ENCODE results near the gene STAT6. TPM values are rescaled to one million over a fixed set of nuclear protein-coding genes. Genes with fewer than 3 reads are reported as not detected.

The STAT6 gene
- total RNA-seq, 2 donors from 2014 or later = 124 to 237 TPM

DNA sequence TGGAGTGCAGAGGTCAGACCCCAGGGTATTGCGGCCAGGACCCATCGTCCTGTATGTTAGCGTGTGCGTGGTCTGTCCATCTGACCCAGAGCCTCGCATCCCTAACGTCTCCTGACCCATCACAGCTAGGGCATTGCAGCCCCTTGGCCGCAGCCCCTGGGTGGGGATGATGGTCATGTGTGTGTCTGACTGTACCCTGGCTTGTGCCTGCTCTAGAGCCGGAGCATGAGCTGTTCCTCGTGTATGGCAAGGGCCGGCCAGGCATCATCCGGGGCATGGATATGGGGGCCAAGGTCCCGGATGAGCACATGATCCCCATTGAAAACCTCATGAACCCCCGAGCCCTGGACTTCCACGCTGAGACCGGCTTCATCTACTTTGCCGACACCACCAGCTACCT is 47.0 kb upstream of the STAT6 start:
- H3K4me1 ChIP-seq (replicated peaks) = no peaks in the 10 kb centered on the region
- peaks cover 7 to 31% of the 10 kb centered on the region in 2 donors for H3K36me3 ChIP-seq
- H3K27ac ChIP-seq = no peak overlapping the region

DNA sequence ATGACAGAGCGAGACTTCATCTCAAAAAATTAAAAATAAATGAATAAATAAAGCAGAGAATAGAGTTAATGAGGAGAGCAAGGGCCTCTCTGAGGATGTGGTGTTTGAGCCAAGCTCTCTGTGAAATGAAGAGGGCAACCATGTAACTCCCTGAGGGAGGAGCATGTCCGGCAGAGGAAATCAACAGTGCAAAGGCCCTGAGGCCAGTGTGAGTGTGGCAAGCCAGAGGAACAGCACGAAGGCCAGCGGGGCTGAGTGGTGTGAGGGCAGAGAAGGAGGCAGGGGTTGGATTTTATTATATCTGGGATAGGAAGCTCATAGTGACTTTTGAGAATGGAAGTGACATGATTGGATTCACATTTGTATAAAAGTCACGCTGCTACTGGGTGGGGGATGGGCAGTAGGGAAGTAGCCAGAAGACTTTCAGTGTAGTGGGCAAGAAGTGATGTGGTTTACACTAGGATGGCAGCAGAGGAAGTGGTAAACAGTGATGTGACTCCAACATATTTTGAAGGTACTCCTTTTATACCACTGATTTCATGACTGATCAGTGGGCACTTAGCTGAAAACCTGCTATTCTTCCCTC is 46.5 kb upstream of the STAT6 start:
- no peaks in the 10 kb centered on the region for H3K27me3 ChIP-seq (replicated peaks; ENCODE audit: insufficient read depth)
- H3K36me3 ChIP-seq = peaks cover 7 to 27% of the 10 kb centered on the region in 2 donors
- 88% methylated on average over 5 of the region's 5 CpGs for WGBS
- intact Hi-C loops (cut with DNase I) = no loop called here
- H3K9me3 ChIP-seq = no peaks in the 10 kb centered on the region
- DNase-seq (ENCODE audit: low spot score) = no peak
- TF ChIP-seq POLR2AphosphoS5 (IDR thresholded peaks at IDR 0.05) (no peak), POLR2A (IDR thresholded peaks at IDR 0.05) (no peak)
- TF ChIP-seq, protein P1, sequence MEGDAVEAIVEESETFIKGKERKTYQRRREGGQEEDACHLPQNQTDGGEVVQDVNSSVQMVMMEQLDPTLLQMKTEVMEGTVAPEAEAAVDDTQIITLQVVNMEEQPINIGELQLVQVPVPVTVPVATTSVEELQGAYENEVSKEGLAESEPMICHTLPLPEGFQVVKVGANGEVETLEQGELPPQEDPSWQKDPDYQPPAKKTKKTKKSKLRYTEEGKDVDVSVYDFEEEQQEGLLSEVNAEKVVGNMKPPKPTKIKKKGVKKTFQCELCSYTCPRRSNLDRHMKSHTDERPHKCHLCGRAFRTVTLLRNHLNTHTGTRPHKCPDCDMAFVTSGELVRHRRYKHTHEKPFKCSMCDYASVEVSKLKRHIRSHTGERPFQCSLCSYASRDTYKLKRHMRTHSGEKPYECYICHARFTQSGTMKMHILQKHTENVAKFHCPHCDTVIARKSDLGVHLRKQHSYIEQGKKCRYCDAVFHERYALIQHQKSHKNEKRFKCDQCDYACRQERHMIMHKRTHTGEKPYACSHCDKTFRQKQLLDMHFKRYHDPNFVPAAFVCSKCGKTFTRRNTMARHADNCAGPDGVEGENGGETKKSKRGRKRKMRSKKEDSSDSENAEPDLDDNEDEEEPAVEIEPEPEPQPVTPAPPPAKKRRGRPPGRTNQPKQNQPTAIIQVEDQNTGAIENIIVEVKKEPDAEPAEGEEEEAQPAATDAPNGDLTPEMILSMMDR (IDR thresholded peaks at IDR 0.05) = no peak
- H3K4me1 ChIP-seq (replicated peaks) = no peaks in the 10 kb centered on the region
- H3K4me3 ChIP-seq = no peak overlapping the region
- no peak overlapping the region for H3K27ac ChIP-seq

More for the DNA sequence above, 47.0 kb upstream of the STAT6 start:
- no peak overlapping the region for H3K4me3 ChIP-seq
- TF ChIP-seq POLR2AphosphoS5 (IDR thresholded peaks at IDR 0.05) (no peak), POLR2A (IDR thresholded peaks at IDR 0.05) (no peak)
- TF ChIP-seq, protein P1 (IDR thresholded peaks at IDR 0.05) = no peak
- no peak for DNase-seq (ENCODE audit: low spot score)
- 88% methylated on average over 14 of the region's 16 CpGs for WGBS
- H3K27me3 ChIP-seq (replicated peaks; ENCODE audit: insufficient read depth) = no peaks in the 10 kb centered on the region
- intact Hi-C loops (cut with DNase I) = no loop called here
- no peaks in the 10 kb centered on the region for H3K9me3 ChIP-seq

DNA sequence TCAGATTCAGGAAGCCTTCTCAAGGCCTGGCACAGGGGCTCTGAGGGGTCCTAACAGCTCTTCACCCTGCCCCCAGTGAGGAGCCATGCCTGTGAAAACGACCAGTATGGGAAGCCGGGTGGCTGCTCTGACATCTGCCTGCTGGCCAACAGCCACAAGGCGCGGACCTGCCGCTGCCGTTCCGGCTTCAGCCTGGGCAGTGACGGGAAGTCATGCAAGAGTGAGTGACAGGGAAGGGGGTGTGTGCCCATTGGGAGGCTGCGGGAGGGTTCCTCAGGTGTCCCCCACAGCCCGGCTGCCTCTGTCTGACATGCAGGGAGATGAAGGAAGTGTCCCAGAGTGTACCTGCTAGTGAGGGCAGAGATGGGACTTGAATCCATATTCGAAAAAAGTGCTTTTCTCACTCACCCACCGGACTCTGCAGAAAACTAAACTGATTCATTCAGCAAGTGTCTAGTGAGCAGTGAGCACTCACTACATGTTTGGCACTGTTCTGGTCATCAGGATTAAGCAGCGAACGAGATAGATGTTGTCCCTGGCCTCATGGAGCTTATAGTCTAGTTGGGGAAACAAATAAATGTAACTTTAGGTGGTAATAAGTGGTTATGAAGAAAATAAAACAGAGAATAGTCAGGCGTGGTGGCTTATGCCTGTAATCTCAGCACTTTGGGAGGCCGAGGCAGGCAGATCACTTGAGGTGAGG is 45.7 kb upstream of the STAT6 start:
- Histone ChIP-seq H3K9me3 (no peaks in the 10 kb centered on the region), H3K4me3 (no peak overlapping the region), H3K27me3 (replicated peaks; ENCODE audit: insufficient read depth) (no peaks in the 10 kb centered on the region), H3K27ac (no peak overlapping the region), H3K4me1 (replicated peaks) (peaks cover 4% of the 10 kb centered on the region), H3K36me3 (peaks cover 7 to 21% of the 10 kb centered on the region in 2 donors)
- no peak for DNase-seq (ENCODE audit: low spot score)
- 85% methylated on average over 12 of the region's 16 CpGs for WGBS
- TF ChIP-seq POLR2A (IDR thresholded peaks at IDR 0.05) (no peak), POLR2AphosphoS5 (IDR thresholded peaks at IDR 0.05) (no peak)
- TF ChIP-seq, protein P1 (IDR thresholded peaks at IDR 0.05) = no peak
- intact Hi-C loops (cut with DNase I) = no loop called here

DNA sequence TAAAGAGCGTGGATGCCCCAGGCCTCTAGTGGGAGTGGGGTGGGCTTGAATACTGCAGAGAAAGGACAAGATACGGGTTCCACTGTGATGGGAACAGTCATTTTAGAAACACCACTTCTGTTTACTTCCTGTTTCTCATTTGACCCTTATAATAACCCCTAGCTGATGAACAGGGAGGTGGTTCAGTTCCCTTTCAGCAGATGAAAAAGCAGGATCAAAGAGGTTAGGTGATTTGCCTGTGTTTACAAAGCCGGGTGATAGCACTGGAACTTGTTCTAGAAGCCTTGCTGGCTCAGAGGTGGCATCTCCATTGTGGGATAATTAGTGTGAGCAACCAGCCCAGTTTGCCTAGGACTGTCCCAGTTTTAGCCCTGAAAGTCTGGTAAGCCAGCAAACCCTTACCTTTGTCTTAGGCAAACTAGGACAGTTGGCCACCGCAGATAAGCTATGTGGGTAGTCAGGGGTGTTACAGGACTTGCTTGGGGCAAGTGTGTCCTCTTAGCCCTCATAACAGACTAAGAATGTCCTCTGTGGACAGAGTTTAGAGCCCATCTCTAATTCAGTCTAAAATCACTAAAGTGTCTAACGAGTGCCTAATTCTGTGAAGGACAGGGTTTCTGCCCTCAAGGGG is 43.8 kb upstream of the STAT6 start:
- H3K4me1 ChIP-seq (replicated peaks) = peaks cover 4% of the 10 kb centered on the region
- no peak overlapping the region for H3K4me3 ChIP-seq
- no peaks in the 10 kb centered on the region for H3K9me3 ChIP-seq
- DNase-seq (ENCODE audit: low spot score) = no peak
- no peaks in the 10 kb centered on the region for H3K27me3 ChIP-seq (replicated peaks; ENCODE audit: insufficient read depth)
- 86% methylated on average over 5 of the region's 5 CpGs for WGBS
- intact Hi-C loops (cut with DNase I) = no loop called here
- peaks cover 0 to 12% of the 10 kb centered on the region in 2 donors for H3K36me3 ChIP-seq
- TF ChIP-seq POLR2AphosphoS5 (IDR thresholded peaks at IDR 0.05) (no peak), POLR2A (IDR thresholded peaks at IDR 0.05) (no peak)
- TF ChIP-seq, protein P1 (IDR thresholded peaks at IDR 0.05) = no peak
- H3K27ac ChIP-seq = no peak overlapping the region
